HG03039 (cell line): ENCODE results near the gene SLC13A3.

Experiments used
- ATAC-seq: cut with Tn5 transposase; IDR thresholded peaks from one replicate; pipeline ENCODE4 v1.9.1; 2021; ENCODE audit warnings: mild to moderate bottlenecking, moderate library complexity; ENCODE audit not compliant: unreplicated experiment

SLC13A3 gene

GRCh38 chr20:46638134-46638897 is 12.9 kb downstream of the SLC13A3 start:
- no peak for ATAC-seq

GRCh38 chr20:46637427-46638133 is 13.7 kb downstream of the SLC13A3 start:
- ATAC-seq: no peak

GRCh38 chr20:46637020-46637419 is 14.2 kb downstream of the SLC13A3 start:
- ATAC-seq: no peak

- ATAC-seq: no peak
Observed at GRCh38 chr20:46636514-46636913, 14.7 kb downstream of the SLC13A3 start.

- ATAC-seq: no peak
Observed at GRCh38 chr20:46635514-46636136, 15.6 kb downstream of the SLC13A3 start.

- ATAC-seq: no peak
Observed at GRCh38 chr20:46634528-46634927, 16.7 kb downstream of the SLC13A3 start.

- ATAC-seq: no peak
Observed at GRCh38 chr20:46631874-46632446, 19.3 kb downstream of the SLC13A3 start.

GRCh38 chr20:46631212-46631869 is 19.9 kb downstream of the SLC13A3 start:
- no peak for ATAC-seq

GRCh38 chr20:46630306-46630705 is 21.0 kb downstream of the SLC13A3 start:
- no peak for ATAC-seq

- ATAC-seq: no peak
Observed at GRCh38 chr20:46629341-46629740, 21.9 kb downstream of the SLC13A3 start.

- ATAC-seq: no peak
Observed at GRCh38 chr20:46627234-46627633, 24.0 kb downstream of the SLC13A3 start.

GRCh38 chr20:46626758-46627157 is 24.5 kb downstream of the SLC13A3 start:
- no peak for ATAC-seq

- no peak for ATAC-seq
Observed at GRCh38 chr20:46625875-46626373, 25.3 kb downstream of the SLC13A3 start.

GRCh38 chr20:46624946-46625345 is 26.3 kb downstream of the SLC13A3 start:
- ATAC-seq: no peak

GRCh38 chr20:46622165-46622564 is 29.1 kb downstream of the SLC13A3 start:
- ATAC-seq: no peak

GRCh38 chr20:46621492-46621891 is 29.8 kb downstream of the SLC13A3 start:
- ATAC-seq: no peak

- ATAC-seq: no peak
Observed at GRCh38 chr20:46619445-46619844, 31.8 kb downstream of the SLC13A3 start.

- no peak for ATAC-seq
Observed at GRCh38 chr20:46618316-46619100, 32.8 kb downstream of the SLC13A3 start.

GRCh38 chr20:46614503-46614902 is 36.8 kb downstream of the SLC13A3 start:
- ATAC-seq: no peak

GRCh38 chr20:46610145-46610544 is 41.1 kb downstream of the SLC13A3 start:
- ATAC-seq: no peak
